Activated naive CD4-positive, alpha-beta T cell treated with anti-CD3 and anti-CD28 coated beads, Interleukin-2, amount 50 U/mL, for 72 hours (primary cell): ENCODE data around the gene LBHD2. TPM values are rescaled to one million over a fixed set of nuclear protein-coding genes. Genes with fewer than 3 reads are reported as not detected.

Experiments used
- total RNA-seq, 2 donors: library from RNA; stranded (reverse); gene quantifications; one replicate each; pipeline ENCODE4 v1.2.3, GENCODE V29; 2022

LBHD2 gene
- total RNA-seq, 2 donors from 2014 or later, result not detected

Other genes starting within 250 kb of the LBHD2 start
- gene AMN, start 161.5 kb upstream of the LBHD2 start, total RNA-seq, result under 1 TPM; 0.30 to 0.49 TPM
- gene CDC42BPB, start 26.7 kb upstream of the LBHD2 start, total RNA-seq, result 1 to 10 TPM; 3.4 to 5.8 TPM
- not detected for gene EXOC3L4, start 10.5 kb downstream of the LBHD2 start, total RNA-seq
- 1 to 10 TPM in 1 of 2 donors, under 1 TPM in 1; 0.80 to 2.1 TPM for gene TNFAIP2, start 39.3 kb downstream of the LBHD2 start, total RNA-seq